ENCODE results near the gene ASPSCR1. TPM values are rescaled to one million over a fixed set of nuclear protein-coding genes. Genes with fewer than 3 reads are reported as not detected.
A peak's percentile ranks its signal among the peaks of the same experiment; 100 is the strongest.

Gene ASPSCR1
- total and polyA plus RNA-seq, 10 of the 15 experiments (the other 5 are each of a cell fraction or from before 2014, with no cell fraction given), result 1.5 to 48.4 (median 25.4) TPM

DNA sequence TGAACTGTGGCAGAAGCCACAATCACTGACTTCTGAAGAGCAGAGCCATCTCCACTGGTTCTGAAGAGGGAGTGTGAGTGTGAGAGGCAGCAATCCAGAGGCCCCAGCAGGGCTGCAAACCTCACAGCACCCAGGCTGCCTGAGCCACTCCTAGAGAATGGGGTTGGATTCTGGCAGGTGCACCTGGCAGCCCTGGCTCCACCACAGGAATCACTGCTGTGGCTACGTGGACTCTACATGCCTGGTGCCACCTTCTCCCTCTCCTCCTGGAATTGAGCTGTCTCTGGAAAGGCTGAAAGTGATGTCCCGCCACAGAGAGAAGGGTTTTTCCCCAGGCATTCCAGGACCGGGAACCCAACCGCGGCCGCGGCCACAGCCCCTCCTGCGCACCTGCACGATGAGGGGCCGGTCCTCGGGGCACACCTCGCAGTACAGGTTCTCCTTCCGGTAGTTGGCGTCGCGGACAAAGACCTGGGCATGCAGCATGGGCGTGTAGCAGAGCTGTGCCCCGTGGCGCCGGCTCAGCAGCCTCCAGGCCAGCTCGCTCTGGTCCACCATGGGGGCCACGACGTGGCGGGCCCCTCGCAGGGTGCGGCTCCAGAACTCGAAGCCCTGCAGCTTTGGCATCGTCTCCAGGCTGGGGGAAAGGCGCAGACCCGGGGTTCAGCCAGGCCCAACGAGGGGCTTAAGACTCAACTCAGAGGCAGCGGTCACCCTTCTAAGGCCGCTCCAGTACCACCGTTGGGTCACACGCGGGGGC, 87.2 kb downstream of the ASPSCR1 start:
- DNase-seq (ENCODE audit: low read depth, low spot score) (no peak), ATAC-seq (peak; percentile 70), FAIRE-seq (no peak)
- ChIA-PET SMC1A (ENCODE audit: uncharacterized antibody, unreplicated experiment) (interaction anchor here (2.2 kb wide), 1 partner anchor 27 kb away, joined by 5 read pairs; the partner anchor contains the start of gene DCXR), RAD21 (ENCODE audit: unreplicated experiment) (no interaction called here), CTCF (interaction anchor here (0.7 to 1.0 kb wide), 2 partner anchors 34 to 101 kb away, joined by 3 to 4 read pairs; no protein-coding TSS in a partner anchor), POLR2A (interaction anchor here (0.6 to 0.8 kb wide), 2 partner anchors 11 to 31 kb away, joined by 3 read pairs; no protein-coding TSS in a partner anchor)
- peak overlapping the region; percentile 90 for H3K4me3 ChIP-seq
- TSS peak; percentile 73 for BruUV-seq (replicated peaks)
- H4K20me1 ChIP-seq (ENCODE audit: control insufficient read depth, insufficient read depth), result no peaks in the 10 kb centered on the region
- peak overlapping the region; percentile 82 for H3K4me2 ChIP-seq (ENCODE audit: control insufficient read depth, insufficient read depth)
- no peak overlapping the region; the same call in 1 of the 2 replicates for H2AFZ ChIP-seq (ENCODE audit: control insufficient read depth, low read depth, low read length)
- no peaks in the 10 kb centered on the region for H3K9me3 ChIP-seq (replicated peaks; ENCODE audit: control insufficient read depth, insufficient read depth, low read length)
- peaks cover 8% of the 10 kb centered on the region for H3K4me1 ChIP-seq (ENCODE audit: control insufficient read depth, insufficient read depth, low read length)
- H3K79me2 ChIP-seq (ENCODE audit: control insufficient read depth, insufficient read depth, low read length), result peaks cover 20% of the 10 kb centered on the region
- in situ Hi-C loops (cut with MboI) (no loop called here), intact Hi-C loops (cut with micrococcal nuclease; ENCODE audit: unreplicated experiment) (no loop called here)
- WGBS (ENCODE audit: insufficient coverage, insufficient replicate concordance, low lambda C conversion rate, missing lambda C conversion rate), result 7% methylated on average over 36 of the region's 36 CpGs
- H3K36me3 ChIP-seq (ENCODE audit: control insufficient read depth in 2 of 2, insufficient read depth in 2 of 2, low read length in 1 of 2), result peaks cover 3 to 15% of the 10 kb centered on the region in 2 experiments; a peak in 3 of 4 replicates
- H3K9ac ChIP-seq (ENCODE audit: control insufficient read depth, insufficient read depth, low read length), result peak overlapping the region; percentile 90
- H3K27me3 ChIP-seq (replicated peaks in 1 of 2; ENCODE audit: control insufficient read depth in 2 of 2, insufficient read depth in 2 of 2, low read length in 1 of 2), result no peaks in the 10 kb centered on the region
- TF ChIP-seq, protein P1, sequence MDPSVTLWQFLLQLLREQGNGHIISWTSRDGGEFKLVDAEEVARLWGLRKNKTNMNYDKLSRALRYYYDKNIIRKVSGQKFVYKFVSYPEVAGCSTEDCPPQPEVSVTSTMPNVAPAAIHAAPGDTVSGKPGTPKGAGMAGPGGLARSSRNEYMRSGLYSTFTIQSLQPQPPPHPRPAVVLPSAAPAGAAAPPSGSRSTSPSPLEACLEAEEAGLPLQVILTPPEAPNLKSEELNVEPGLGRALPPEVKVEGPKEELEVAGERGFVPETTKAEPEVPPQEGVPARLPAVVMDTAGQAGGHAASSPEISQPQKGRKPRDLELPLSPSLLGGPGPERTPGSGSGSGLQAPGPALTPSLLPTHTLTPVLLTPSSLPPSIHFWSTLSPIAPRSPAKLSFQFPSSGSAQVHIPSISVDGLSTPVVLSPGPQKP (IDR thresholded peaks at IDR 0.05; ENCODE audit: low read depth, low read length), result no peak
- TF ChIP-seq YBX1 (IDR thresholded peaks at IDR 0.05) (no peak), ZBTB33 (IDR thresholded peaks at IDR 0.05) (no peak), EZH2 (IDR thresholded peaks at IDR 0.05; ENCODE audit: borderline replicate concordance, control insufficient read depth, low read depth, low read length) (no peak), CHD1 (IDR thresholded peaks at IDR 0.05; ENCODE audit: low read depth, low read length) (no peak)
- TF ChIP-seq, protein P2, sequence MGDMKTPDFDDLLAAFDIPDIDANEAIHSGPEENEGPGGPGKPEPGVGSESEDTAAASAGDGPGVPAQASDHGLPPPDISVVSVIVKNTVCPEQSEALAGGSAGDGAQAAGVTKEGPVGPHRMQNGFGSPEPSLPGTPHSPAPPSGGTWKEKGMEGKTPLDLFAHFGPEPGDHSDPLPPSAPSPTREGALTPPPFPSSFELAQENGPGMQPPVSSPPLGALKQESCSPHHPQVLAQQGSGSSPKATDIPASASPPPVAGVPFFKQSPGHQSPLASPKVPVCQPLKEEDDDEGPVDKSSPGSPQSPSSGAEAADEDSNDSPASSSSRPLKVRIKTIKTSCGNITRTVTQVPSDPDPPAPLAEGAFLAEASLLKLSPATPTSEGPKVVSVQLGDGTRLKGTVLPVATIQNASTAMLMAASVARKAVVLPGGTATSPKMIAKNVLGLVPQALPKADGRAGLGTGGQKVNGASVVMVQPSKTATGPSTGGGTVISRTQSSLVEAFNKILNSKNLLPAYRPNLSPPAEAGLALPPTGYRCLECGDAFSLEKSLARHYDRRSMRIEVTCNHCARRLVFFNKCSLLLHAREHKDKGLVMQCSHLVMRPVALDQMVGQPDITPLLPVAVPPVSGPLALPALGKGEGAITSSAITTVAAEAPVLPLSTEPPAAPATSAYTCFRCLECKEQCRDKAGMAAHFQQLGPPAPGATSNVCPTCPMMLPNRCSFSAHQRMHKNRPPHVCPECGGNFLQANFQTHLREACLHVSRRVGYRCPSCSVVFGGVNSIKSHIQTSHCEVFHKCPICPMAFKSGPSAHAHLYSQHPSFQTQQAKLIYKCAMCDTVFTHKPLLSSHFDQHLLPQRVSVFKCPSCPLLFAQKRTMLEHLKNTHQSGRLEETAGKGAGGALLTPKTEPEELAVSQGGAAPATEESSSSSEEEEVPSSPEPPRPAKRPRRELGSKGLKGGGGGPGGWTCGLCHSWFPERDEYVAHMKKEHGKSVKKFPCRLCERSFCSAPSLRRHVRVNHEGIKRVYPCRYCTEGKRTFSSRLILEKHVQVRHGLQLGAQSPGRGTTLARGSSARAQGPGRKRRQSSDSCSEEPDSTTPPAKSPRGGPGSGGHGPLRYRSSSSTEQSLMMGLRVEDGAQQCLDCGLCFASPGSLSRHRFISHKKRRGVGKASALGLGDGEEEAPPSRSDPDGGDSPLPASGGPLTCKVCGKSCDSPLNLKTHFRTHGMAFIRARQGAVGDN (IDR thresholded peaks at IDR 0.05), result no peak
- peak overlapping the region; percentile 65 for H3K27ac ChIP-seq (ENCODE audit: control insufficient read depth, insufficient read depth)
